HepG2 (cell line): ENCODE measurements around the gene ZFPM1. TPM values are rescaled to one million over a fixed set of nuclear protein-coding genes. Genes with fewer than 3 reads are reported as not detected.
A peak's percentile ranks its signal among the peaks of the same experiment; 100 is the strongest.

ENCODE experiments used
- HIVEP1 ChIP-seq: sonication (generic); formaldehyde crosslinking; IDR thresholded peaks from 2 replicates; pipeline ENCODE4 v1.4.0; 2020; ENCODE audit warnings: mild to moderate bottlenecking, missing genetic modification reagents
- HNF4G ChIP-seq, 2 experiments: sonication (generic) in 1 of 2; formaldehyde crosslinking in 1 of 2; IDR thresholded peaks; 2 replicates each; pipeline versions ENCODE4 v1.4.0 to v1.6.1; 2011 to 2020; ENCODE audit warnings: borderline replicate concordance in 2 of 2, low read depth in 2 of 2, mild to moderate bottlenecking in 2 of 2, low read length in 1 of 2, missing genetic modification reagents in 1 of 2, moderate library complexity in 1 of 2
- HOXA7 ChIP-seq: sonication (generic); formaldehyde crosslinking; IDR thresholded peaks from 2 replicates; pipeline ENCODE4 v1.8.1; 2022; ENCODE audit warnings: mild to moderate bottlenecking, missing genetic modification reagents, moderate library complexity
- HOXA9 ChIP-seq: sonication (generic); formaldehyde crosslinking; IDR thresholded peaks from 2 replicates; pipeline ENCODE4 v1.8.1; 2022; ENCODE audit warnings: missing genetic modification reagents, mild to moderate bottlenecking, moderate library complexity, borderline replicate concordance
- KDM1A ChIP-seq: IDR thresholded peaks from 2 replicates; pipeline ENCODE4 v1.6.1; 2016; ENCODE audit warnings: missing compliant biosample characterization
- MXD4 ChIP-seq: IDR thresholded peaks from 2 replicates; pipeline ENCODE4 v1.6.1; 2016; ENCODE audit warnings: mild to moderate bottlenecking, missing biosample characterization, missing genetic modification reagents
- RXRA ChIP-seq: sonication (generic); formaldehyde crosslinking; IDR thresholded peaks from 2 replicates; pipeline ENCODE4 v1.5.1; 2020; ENCODE audit warnings: missing genetic modification reagents
- SP1 ChIP-seq, 2 experiments: fragments of 450-650 bp in 1 of 2; sonication (generic) in 1 of 2; formaldehyde crosslinking in 1 of 2; IDR thresholded peaks; 2 replicates each; pipeline versions ENCODE4 v1.4.0 to v1.6.1; 2016 to 2020; ENCODE audit warnings: missing genetic modification reagents in 1 of 2
- ZBTB20 ChIP-seq: sonication (generic); formaldehyde crosslinking; IDR thresholded peaks from 2 replicates; pipeline ENCODE4 v1.8.1; 2023; ENCODE audit warnings: missing genetic modification reagents, low read depth, mild to moderate bottlenecking, borderline replicate concordance
- ZFYVE20 ChIP-seq: sonication (generic); formaldehyde crosslinking; IDR thresholded peaks from 2 replicates; pipeline ENCODE4 v1.8.0; 2023; ENCODE audit warnings: low read depth, mild to moderate bottlenecking, moderate library complexity, missing genetic modification reagents, borderline replicate concordance
- ZNF546 ChIP-seq: sonication (generic); formaldehyde crosslinking; conservative IDR thresholded peaks from 2 replicates; pipeline ENCODE4 v1.8.1; 2023; ENCODE audit warnings: mild to moderate bottlenecking, missing genetic modification reagents
- ZNF660 ChIP-seq: sonication (generic); formaldehyde crosslinking; IDR thresholded peaks from 2 replicates; pipeline ENCODE4 v1.5.1; 2020; ENCODE audit warnings: mild to moderate bottlenecking, low read depth, missing genetic modification reagents, borderline replicate concordance
- ZNF777 ChIP-seq: sonication (generic); formaldehyde crosslinking; IDR thresholded peaks from 2 replicates; pipeline ENCODE4 v1.4.0; 2020; ENCODE audit warnings: missing genetic modification reagents
- ZNF839 ChIP-seq: sonication (generic); formaldehyde crosslinking; IDR thresholded peaks from 2 replicates; pipeline ENCODE4 v1.4.0; 2020; ENCODE audit warnings: missing genetic modification reagents, mild to moderate bottlenecking, borderline replicate concordance
- polyA plus RNA-seq, 8 experiments: library from polyadenylated mRNA; depleted of rRNA in 3 of 8; stranded (reverse) in 7 of 8; unstranded in 1 of 8; fragments of >200 nt; fragmentation: Illumina TruSeq in 4 of 8; extraction: Trizol in 4 of 8; gene quantifications; 2 replicates each; pipeline versions ENCODE4 v1.2.1 to v1.2.3, GENCODE V29; 2011 to 2016; ENCODE audit warnings: low read depth in 4 of 8, missing spikeins in 1 of 8, mixed read lengths in 1 of 8; ENCODE audit not compliant: insufficient read depth in 1 of 8
- total RNA-seq, 5 experiments: library from RNA; depleted of rRNA; stranded (reverse); fragments of >200 nt; fragmentation: Illumina TruSeq; extraction: Trizol; gene quantifications; 2 replicates each; pipeline ENCODE4 v1.2.3, GENCODE V29; 2016; ENCODE audit warnings: low read depth in 1 of 5
- TF ChIP-seq, protein P1 (sequence below): sonication (generic); formaldehyde crosslinking; IDR thresholded peaks from 2 replicates; pipeline ENCODE4 v1.4.0; 2020; ENCODE audit warnings: mild to moderate bottlenecking, missing genetic modification reagents
- TF ChIP-seq, protein P2 (sequence below): sonication (generic); formaldehyde crosslinking; IDR thresholded peaks from 2 replicates; pipeline ENCODE4 v1.8.1; 2023; ENCODE audit warnings: missing genetic modification reagents, inconsistent platforms, borderline replicate concordance
- TF ChIP-seq, protein P3 (sequence below): IDR thresholded peaks from 2 replicates; pipeline ENCODE4 v1.6.1; 2016; ENCODE audit warnings: mild to moderate bottlenecking, missing biosample characterization, missing genetic modification reagents
- TF ChIP-seq, protein P4 (sequence below), 2 experiments: sonication (generic) in 1 of 2; formaldehyde crosslinking in 1 of 2; IDR thresholded peaks; 2 replicates each; pipeline versions ENCODE4 v1.6.1 to v1.9.0; 2014 to 2022; ENCODE audit warnings: antibody characterized with exemption in 1 of 2, borderline replicate concordance in 1 of 2, inconsistent platforms in 1 of 2, low read depth in 1 of 2, missing genetic modification reagents in 1 of 2

ZFPM1 gene
- total and polyA plus RNA-seq, 2 of the 13 experiments (the other 11 are each of a cell fraction or from before 2014, with no cell fraction given), result 1.3 to 3.8 TPM

DNA sequence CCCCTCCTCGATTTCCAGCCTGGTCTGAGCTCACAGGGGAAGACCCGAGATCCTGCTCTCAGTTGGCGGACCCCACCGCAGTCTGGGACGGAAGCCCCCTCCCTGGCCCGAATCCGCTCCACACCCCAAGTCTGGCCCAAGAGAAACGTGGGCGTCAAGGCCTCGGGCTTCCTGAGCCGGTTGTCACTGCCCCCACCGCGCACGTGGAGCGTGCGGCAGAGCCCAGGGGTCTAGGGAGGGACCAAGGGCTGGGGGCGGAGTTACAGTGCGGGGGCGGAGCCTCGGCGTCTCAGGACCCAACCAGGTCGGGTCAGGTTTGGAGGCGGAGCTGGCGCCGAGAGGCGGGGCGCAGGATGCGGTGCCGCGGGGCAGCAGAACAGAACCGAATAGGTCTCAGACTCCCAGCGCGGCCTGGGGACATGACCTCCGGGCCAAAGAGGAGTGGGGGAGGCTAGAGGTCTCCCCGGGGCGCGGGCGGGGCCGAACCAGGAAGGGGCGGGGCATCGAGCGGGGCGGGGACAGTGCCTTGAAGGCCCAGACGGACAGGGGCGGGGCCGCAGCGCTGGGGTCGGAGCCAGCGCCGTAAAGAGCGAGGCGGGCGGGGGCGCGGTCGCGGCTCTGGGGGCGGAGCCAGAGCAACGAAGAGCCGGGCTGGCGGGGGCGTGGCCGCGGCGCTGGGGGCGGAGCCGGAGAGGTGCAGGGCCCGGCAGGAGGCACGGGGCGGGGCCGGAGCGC, 431 bp upstream of the ZFPM1 start (continued):
- TF ChIP-seq, protein P1, sequence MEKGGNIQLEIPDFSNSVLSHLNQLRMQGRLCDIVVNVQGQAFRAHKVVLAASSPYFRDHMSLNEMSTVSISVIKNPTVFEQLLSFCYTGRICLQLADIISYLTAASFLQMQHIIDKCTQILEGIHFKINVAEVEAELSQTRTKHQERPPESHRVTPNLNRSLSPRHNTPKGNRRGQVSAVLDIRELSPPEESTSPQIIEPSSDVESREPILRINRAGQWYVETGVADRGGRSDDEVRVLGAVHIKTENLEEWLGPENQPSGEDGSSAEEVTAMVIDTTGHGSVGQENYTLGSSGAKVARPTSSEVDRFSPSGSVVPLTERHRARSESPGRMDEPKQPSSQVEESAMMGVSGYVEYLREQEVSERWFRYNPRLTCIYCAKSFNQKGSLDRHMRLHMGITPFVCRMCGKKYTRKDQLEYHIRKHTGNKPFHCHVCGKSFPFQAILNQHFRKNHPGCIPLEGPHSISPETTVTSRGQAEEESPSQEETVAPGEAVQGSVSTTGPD (CRISPR knock-in tag), result no peak
- TF ChIP-seq KDM1A (CRISPR knock-in tag) (no peak), ZFYVE20 (peak; percentile 65; the same call in 1 of the 2 replicates), HOXA7 (CRISPR knock-in tag) (no peak), ZNF777 (CRISPR knock-in tag) (peak; percentile 59), HOXA9 (CRISPR knock-in tag) (no peak), RXRA (CRISPR knock-in tag) (peak; percentile 84), ZNF839 (CRISPR knock-in tag) (peak; percentile 94; the same call in 1 of the 2 replicates), HIVEP1 (peak; percentile 96), ZNF660 (CRISPR knock-in tag) (0 out of 2 replicates have a peak, but pooled peaks have one; percentile 21), HNF4G (IDR thresholded peaks at IDR 0.05; ENCODE audit: borderline replicate concordance, low read depth, low read length) (no peak), HNF4G (CRISPR knock-in tag; IDR thresholded peaks at IDR 0.05; ENCODE audit: borderline replicate concordance, low read depth) (0 out of 2 replicates have a peak, but pooled peaks have one; percentile 40), MXD4 (CRISPR knock-in tag) (peak; percentile 98), SP1 (IDR thresholded peaks at IDR 0.05) (no peak), SP1 (CRISPR knock-in tag; IDR thresholded peaks at IDR 0.05) (peak; percentile 73; the same call in 1 of the 2 replicates), ZBTB20 (peak; percentile 72; the same call in 1 of the 2 replicates), ZNF546 (CRISPR knock-in tag) (peak; percentile 92)
- TF ChIP-seq, protein P2, sequence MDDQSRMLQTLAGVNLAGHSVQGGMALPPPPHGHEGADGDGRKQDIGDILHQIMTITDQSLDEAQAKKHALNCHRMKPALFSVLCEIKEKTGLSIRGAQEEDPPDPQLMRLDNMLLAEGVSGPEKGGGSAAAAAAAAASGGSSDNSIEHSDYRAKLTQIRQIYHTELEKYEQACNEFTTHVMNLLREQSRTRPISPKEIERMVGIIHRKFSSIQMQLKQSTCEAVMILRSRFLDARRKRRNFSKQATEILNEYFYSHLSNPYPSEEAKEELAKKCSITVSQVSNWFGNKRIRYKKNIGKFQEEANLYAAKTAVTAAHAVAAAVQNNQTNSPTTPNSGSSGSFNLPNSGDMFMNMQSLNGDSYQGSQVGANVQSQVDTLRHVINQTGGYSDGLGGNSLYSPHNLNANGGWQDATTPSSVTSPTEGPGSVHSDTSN (CRISPR knock-in tag), result peak; percentile 37
- TF ChIP-seq, protein P3, sequence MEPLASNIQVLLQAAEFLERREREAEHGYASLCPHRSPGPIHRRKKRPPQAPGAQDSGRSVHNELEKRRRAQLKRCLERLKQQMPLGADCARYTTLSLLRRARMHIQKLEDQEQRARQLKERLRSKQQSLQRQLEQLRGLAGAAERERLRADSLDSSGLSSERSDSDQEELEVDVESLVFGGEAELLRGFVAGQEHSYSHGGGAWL (CRISPR knock-in tag), result peak; percentile 98; the same call in 1 of the 2 replicates
- TF ChIP-seq, protein P4, sequence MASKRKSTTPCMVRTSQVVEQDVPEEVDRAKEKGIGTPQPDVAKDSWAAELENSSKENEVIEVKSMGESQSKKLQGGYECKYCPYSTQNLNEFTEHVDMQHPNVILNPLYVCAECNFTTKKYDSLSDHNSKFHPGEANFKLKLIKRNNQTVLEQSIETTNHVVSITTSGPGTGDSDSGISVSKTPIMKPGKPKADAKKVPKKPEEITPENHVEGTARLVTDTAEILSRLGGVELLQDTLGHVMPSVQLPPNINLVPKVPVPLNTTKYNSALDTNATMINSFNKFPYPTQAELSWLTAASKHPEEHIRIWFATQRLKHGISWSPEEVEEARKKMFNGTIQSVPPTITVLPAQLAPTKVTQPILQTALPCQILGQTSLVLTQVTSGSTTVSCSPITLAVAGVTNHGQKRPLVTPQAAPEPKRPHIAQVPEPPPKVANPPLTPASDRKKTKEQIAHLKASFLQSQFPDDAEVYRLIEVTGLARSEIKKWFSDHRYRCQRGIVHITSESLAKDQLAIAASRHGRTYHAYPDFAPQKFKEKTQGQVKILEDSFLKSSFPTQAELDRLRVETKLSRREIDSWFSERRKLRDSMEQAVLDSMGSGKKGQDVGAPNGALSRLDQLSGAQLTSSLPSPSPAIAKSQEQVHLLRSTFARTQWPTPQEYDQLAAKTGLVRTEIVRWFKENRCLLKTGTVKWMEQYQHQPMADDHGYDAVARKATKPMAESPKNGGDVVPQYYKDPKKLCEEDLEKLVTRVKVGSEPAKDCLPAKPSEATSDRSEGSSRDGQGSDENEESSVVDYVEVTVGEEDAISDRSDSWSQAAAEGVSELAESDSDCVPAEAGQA (IDR thresholded peaks at IDR 0.05; ENCODE audit: low read depth), result 0 out of 2 replicates have a peak, but pooled peaks have one; percentile 43
- TF ChIP-seq, protein P4 (CRISPR knock-in tag; IDR thresholded peaks at IDR 0.05; ENCODE audit: borderline replicate concordance), result 0 out of 2 replicates have a peak, but pooled peaks have one; percentile 78
